Retinal pigment epithelial cell (primary cell): ENCODE data around the gene UPF3A.

Experiments used
- DNase-seq: peaks from one replicate; pipeline ENCODE4 v3.0.0-alpha.2; 2010; ENCODE audit warnings: low read depth
- H3K4me3 ChIP-seq: 2 replicates; pipeline ENCODE4 v1.5.1; 2011; ENCODE audit warnings: mild to moderate bottlenecking, low read length, control low read depth, moderate library complexity
- CTCF ChIP-seq: conservative IDR thresholded peaks from 2 replicates; pipeline ENCODE4 v1.5.1; 2011; ENCODE audit warnings: low read depth, low read length, control low read depth, inconsistent platforms

UPF3A gene

GRCh38 chr13:114286808-114287207 lies 5.4 kb downstream of the UPF3A start:
- TF ChIP-seq CTCF: no peak
- no peak overlapping the region for H3K4me3 ChIP-seq
- DNase-seq: no peak

GRCh38 chr13:114288157-114288591 lies 6.8 kb downstream of the UPF3A start:
- no peak for TF ChIP-seq CTCF
- DNase-seq: no peak
- H3K4me3 ChIP-seq: no peak overlapping the region

- no peak overlapping the region for H3K4me3 ChIP-seq
- no peak for TF ChIP-seq CTCF
- DNase-seq: no peak
These were observed 15.0 kb downstream of the UPF3A start for GRCh38 chr13:114296448-114296847.

- no peak for DNase-seq
- no peak for TF ChIP-seq CTCF
- H3K4me3 ChIP-seq: no peak overlapping the region
These were observed 15.5 kb downstream of the UPF3A start for GRCh38 chr13:114296902-114297301.

GRCh38 chr13:114298866-114299265 lies 17.5 kb downstream of the UPF3A start:
- TF ChIP-seq CTCF: no peak
- DNase-seq: no peak
- H3K4me3 ChIP-seq: no peak overlapping the region

- TF ChIP-seq CTCF: no peak
- no peak overlapping the region for H3K4me3 ChIP-seq
- no peak for DNase-seq
These were observed 18.4 kb downstream of the UPF3A start for GRCh38 chr13:114299604-114300305.

GRCh38 chr13:114303700-114304327 lies 22.4 kb downstream of the UPF3A start:
- no peak overlapping the region for H3K4me3 ChIP-seq
- TF ChIP-seq CTCF: no peak
- DNase-seq: no peak
